Measurements from ENCODE around the gene SCYL3.

The SCYL3 gene

GRCh38 chr1:169809370-169810095, 84.2 kb downstream of the SCYL3 start:
- no peak for DNase-seq

GRCh38 chr1:169804941-169805340, 88.8 kb downstream of the SCYL3 start:
- no peak for DNase-seq

GRCh38 chr1:169802888-169803287, 90.8 kb downstream of the SCYL3 start:
- peak; percentile 41 for DNase-seq

Measured in MV-4-11 (cell line).